SK-N-MC (cell line): ENCODE results near the gene OR1S1.

ENCODE experiments used
- DNase-seq: peaks from one replicate; pipeline ENCODE4 v3.0.0-alpha.2; 2011; ENCODE audit warnings: low read depth, low spot score
- H3K27ac ChIP-seq: fragments of 200-600 bp; sonication (generic); 2 replicates; pipeline ENCODE4 v1.5.1; 2016; ENCODE audit warnings: mixed run types
- H3K36me3 ChIP-seq: fragments of 200-600 bp; sonication (generic); 2 replicates; pipeline ENCODE4 v1.6.1; 2017; ENCODE audit warnings: antibody characterized with exemption, low read length, mixed read lengths; ENCODE audit not compliant: insufficient read depth
- H3K4me3 ChIP-seq: fragments of 200-600 bp; sonication (generic); 2 replicates; pipeline ENCODE4 v1.5.1; 2016
- H3K9ac ChIP-seq: fragments of 200-600 bp; sonication (generic); 2 replicates; pipeline ENCODE4 v1.8.0; 2017; ENCODE audit warnings: mixed run types, mixed read lengths; ENCODE audit not compliant: insufficient read length
- H3K9me3 ChIP-seq: fragments of 200-600 bp; sonication (generic); 2 replicates; pipeline ENCODE4 v1.6.1; 2017; ENCODE audit warnings: low read depth, mild to moderate bottlenecking, antibody characterized with exemption, low read length, moderate library complexity, mixed read lengths
- EZH2 ChIP-seq: fragments of 200-600 bp; sonication (generic); IDR thresholded peaks from one replicate; pipeline ENCODE4 v1.6.1; 2017; ENCODE audit warnings: antibody characterized with exemption
- FOXP2 ChIP-seq: optimal IDR thresholded peaks from 2 replicates; pipeline ENCODE3; 2011; ENCODE audit warnings: mild to moderate bottlenecking, moderate library complexity; ENCODE audit not compliant: insufficient read depth; ENCODE audit errors: extremely low read length, control extremely low read depth
- POLR2AphosphoS5 ChIP-seq: IDR thresholded peaks from 2 replicates; pipeline ENCODE4 v1.6.1; 2012; ENCODE audit warnings: mild to moderate bottlenecking, low read depth, low read length, borderline replicate concordance

OR1S1 gene

DNA sequence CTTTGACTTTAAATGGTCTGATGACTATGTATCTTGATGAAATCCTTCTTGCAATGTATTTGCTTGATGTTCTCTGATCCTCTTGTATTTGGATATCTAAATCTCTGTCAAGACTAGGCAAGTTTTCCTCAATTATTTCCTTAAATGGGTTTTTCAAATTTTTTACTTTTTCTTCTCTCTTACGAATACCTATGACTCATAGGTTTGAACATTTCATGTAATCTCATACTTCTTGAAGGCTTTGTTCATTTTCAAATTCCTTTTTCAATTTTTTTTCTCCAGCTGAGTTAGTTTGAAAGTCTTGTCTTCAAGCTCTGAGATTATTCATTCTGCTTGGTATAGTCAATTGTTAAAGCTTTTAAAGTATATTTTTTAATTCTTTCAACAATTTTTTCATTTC is 42.4 kb downstream of the OR1S1 start:
- TF ChIP-seq EZH2 (no peak), FOXP2 (no peak), POLR2AphosphoS5 (no peak)
- H3K27ac ChIP-seq: no peak overlapping the region
- no peak for DNase-seq
- H3K36me3 ChIP-seq: no peaks in the 10 kb centered on the region
- no peak overlapping the region for H3K9ac ChIP-seq
- no peaks in the 10 kb centered on the region for H3K9me3 ChIP-seq
- no peak overlapping the region for H3K4me3 ChIP-seq

DNA sequence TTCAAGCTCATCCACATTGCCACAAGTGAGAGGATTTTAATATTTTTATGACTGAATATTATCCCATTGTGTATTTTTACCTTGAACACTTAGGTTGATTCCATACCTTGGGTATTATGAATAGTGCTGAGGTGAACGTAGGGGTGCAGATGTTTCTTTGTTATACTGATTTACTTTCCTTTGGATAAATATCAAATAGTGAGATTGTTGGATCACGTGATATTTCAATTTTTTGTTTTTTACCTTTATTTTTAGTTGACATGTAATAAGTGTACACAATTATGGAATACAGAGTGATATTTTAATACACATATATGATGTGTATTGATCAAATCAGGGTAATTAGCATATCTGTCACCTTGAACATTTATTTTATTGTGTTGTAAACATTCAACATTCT is 47.5 kb downstream of the OR1S1 start:
- no peak for TF ChIP-seq EZH2
- no peak for TF ChIP-seq POLR2AphosphoS5
- TF ChIP-seq FOXP2: no peak
- Histone ChIP-seq H3K9me3 (no peaks in the 10 kb centered on the region), H3K36me3 (no peaks in the 10 kb centered on the region), H3K27ac (no peak overlapping the region), H3K9ac (no peak overlapping the region), H3K4me3 (no peak overlapping the region)
- DNase-seq: no peak
